ENCODE data around the gene KCTD2. TPM values are rescaled to one million over a fixed set of nuclear protein-coding genes. Genes with fewer than 3 reads are reported as not detected.
"Not testable (repeated sequence)": the region's sequence is repeated elsewhere in the genome, so short reads cannot be mapped to it uniquely, and the experiment has no call there.

Gene KCTD2
- total and polyA plus RNA-seq, 10 donors = 11.0 to 28.4 (median 25.2) TPM

DNA sequence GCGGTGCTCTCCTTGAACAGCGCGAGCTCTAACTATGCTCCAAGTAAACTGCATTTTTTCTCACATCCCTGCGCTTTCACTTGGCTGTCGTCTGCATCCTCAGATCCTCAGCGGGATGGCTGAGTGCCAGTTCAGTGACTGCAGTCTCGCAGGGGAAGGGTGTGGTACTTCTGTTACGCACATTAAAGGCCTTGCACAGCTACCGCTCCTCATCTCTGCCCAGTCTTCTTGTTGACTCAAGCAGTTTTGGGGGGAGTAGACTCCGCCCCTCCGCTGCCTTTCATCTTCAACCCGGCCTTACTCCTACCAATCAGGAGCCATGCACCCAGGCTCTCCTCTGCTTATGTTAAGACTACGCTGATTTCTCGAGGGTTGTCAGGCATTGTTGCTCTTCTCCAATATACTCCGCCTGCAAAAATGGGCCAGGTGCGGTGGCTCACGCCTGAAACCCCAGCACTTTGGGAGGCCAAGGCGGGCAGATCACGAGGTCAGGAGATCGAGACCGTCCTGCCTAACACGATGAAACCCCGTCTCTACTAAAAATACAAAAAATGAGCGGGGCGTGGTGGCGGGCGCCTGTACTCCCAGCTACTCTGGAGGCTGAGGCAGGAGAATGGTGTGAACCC lies 10.3 kb upstream of the KCTD2 start:
- Histone ChIP-seq H3K36me3 (peaks cover 0 to 44% (median 36%) of the 10 kb centered on the region in 6 donors), H3K9me3 (no peaks in the 10 kb centered on the region), H3K27me3 (replicated peaks in 1 of 7) (peaks cover 0 to 3% (median 0%) of the 10 kb centered on the region in 7 donors), H3K4me3 (peak overlapping the region in 2 of 8 donors; percentile 2 to 81), H3K4me1 (peaks cover 28 to 58% (median 47%) of the 10 kb centered on the region in 6 donors), H3K27ac (peak overlapping the region; percentile 16 to 87 (median 84))
- peak; percentile 91 for DNase-seq
- WGBS, 5 donors = 59 to 69% (median 65%) methylated on average over 27 of the region's 27 CpGs
- TF ChIP-seq POLR2AphosphoS5 (IDR thresholded peaks at IDR 0.05) (peak; percentile 21 to 83 (median 75)), POLR2A (IDR thresholded peaks at IDR 0.05) (no peak)
- intact Hi-C loops (cut with DNase I; ENCODE audit: low total_unique reads) = no loop called here

DNA sequence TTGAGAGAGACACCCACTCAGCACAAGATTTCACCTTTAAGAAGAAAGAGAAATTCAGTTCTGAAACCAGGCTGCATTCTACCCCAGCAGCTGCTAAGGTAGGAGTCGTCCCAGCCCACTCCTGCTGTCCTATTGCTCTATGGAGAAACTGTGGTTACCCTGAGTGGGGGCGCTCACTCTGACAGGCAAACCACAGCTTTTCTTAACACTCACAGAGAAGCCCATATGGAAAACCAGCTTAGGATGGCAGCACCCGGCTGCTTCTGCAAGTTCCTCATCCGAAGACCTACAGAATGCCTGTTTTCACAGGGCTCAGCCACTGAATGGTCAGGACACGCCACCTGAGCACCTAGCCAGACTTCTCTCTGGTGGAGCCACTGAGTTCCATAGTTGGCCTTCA lies 7.8 kb upstream of the KCTD2 start:
- Histone ChIP-seq H3K27ac (no peak overlapping the region), H3K27me3 (replicated peaks in 1 of 7) (no peaks in the 10 kb centered on the region), H3K4me1 (peaks cover 13 to 38% (median 24%) of the 10 kb centered on the region in 6 donors), H3K9me3 (no peaks in the 10 kb centered on the region), H3K36me3 (peaks cover 0 to 51% (median 42%) of the 10 kb centered on the region in 6 donors), H3K4me3 (no peak overlapping the region)
- intact Hi-C loops (cut with DNase I; ENCODE audit: low total_unique reads) = no loop called here
- no peak for DNase-seq
- TF ChIP-seq POLR2AphosphoS5 (IDR thresholded peaks at IDR 0.05) (no peak), POLR2A (IDR thresholded peaks at IDR 0.05) (no peak)
- TF ChIP-seq, protein P1, sequence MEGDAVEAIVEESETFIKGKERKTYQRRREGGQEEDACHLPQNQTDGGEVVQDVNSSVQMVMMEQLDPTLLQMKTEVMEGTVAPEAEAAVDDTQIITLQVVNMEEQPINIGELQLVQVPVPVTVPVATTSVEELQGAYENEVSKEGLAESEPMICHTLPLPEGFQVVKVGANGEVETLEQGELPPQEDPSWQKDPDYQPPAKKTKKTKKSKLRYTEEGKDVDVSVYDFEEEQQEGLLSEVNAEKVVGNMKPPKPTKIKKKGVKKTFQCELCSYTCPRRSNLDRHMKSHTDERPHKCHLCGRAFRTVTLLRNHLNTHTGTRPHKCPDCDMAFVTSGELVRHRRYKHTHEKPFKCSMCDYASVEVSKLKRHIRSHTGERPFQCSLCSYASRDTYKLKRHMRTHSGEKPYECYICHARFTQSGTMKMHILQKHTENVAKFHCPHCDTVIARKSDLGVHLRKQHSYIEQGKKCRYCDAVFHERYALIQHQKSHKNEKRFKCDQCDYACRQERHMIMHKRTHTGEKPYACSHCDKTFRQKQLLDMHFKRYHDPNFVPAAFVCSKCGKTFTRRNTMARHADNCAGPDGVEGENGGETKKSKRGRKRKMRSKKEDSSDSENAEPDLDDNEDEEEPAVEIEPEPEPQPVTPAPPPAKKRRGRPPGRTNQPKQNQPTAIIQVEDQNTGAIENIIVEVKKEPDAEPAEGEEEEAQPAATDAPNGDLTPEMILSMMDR (IDR thresholded peaks at IDR 0.05 in 8 of 11, conservative IDR thresholded peaks at IDR 0.05 in 3 of 11) = no peak
- WGBS, 5 donors = 39 to 80% (median 67%) methylated on average over 5 of the region's 5 CpGs

DNA sequence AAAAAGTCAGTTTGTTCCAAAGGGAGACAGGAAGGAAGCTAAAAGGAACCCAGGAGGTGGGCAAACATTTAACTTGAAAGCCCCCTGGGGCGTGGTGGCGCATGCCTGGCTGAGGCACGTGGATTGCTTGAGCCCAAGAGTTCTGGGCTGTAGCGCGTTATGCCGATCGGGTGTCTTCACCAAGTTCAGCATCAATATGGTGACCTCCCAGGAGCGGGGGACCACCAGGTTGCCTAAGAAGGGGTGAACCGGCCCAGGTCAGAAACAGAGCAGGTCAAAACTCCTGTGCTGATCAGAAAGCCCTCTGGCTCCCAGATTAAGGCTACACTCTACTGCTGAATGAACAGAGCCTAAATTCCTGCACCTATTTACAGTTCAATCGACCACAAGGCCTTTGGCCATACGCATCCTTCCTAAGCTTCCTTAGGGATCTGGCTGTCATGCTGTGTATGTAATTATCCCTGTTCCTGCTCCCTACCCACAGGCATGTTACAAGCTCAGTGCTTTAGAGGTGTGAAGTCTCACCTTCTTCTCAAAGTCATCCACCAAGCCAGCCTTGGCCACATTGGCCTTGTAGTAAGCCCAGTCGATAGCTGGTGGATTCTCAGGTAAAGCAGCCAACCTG lies 5.3 kb upstream of the KCTD2 start:
- intact Hi-C loops (cut with DNase I; ENCODE audit: low total_unique reads) = no loop called here
- Histone ChIP-seq H3K27ac (no peak overlapping the region), H3K27me3 (replicated peaks in 1 of 7) (no peaks in the 10 kb centered on the region), H3K4me3 (no peak overlapping the region), H3K9me3 (no peaks in the 10 kb centered on the region), H3K4me1 (peaks cover 0 to 34% (median 13%) of the 10 kb centered on the region in 6 donors), H3K36me3 (peaks cover 0 to 51% (median 42%) of the 10 kb centered on the region in 6 donors)
- no peak for TF ChIP-seq POLR2A (IDR thresholded peaks at IDR 0.05)
- WGBS, 5 donors = 80 to 89% (median 84%) methylated on average over 12 of the region's 12 CpGs
- DNase-seq = no peak

DNA sequence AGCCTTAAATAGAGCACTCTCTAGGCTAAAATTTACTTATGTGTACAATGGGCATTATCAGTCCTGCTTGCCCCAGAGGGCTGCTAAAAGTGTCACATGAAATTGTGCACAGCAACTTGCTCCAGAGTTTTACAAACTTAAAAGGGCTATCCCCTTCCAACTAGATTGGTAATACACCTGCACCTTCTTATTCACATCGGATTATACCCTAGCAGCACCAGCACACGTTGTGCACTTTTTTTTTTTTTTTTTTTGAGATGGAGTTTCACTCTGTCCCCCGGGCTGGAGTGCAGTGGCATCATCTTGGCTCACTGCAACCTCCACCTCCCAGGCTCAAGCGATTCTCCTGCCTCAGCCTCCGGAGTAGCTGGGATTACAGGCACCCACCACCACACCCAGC lies 3.2 kb upstream of the KCTD2 start:
- peaks cover 6 to 39% (median 25%) of the 10 kb centered on the region in 6 donors for H3K4me1 ChIP-seq
- H3K36me3 ChIP-seq = peaks cover 0 to 37% (median 36%) of the 10 kb centered on the region in 6 donors
- H3K4me3 ChIP-seq; H3K9me3 ChIP-seq; H3K27ac ChIP-seq; intact Hi-C loops (cut with DNase I; ENCODE audit: low total_unique reads); H3K27me3 ChIP-seq (replicated peaks in 1 of 7); DNase-seq: not testable (repeated sequence)
- 82 to 87% (median 83%) methylated on average over 5 of the region's 5 CpGs for WGBS, 5 donors

DNA sequence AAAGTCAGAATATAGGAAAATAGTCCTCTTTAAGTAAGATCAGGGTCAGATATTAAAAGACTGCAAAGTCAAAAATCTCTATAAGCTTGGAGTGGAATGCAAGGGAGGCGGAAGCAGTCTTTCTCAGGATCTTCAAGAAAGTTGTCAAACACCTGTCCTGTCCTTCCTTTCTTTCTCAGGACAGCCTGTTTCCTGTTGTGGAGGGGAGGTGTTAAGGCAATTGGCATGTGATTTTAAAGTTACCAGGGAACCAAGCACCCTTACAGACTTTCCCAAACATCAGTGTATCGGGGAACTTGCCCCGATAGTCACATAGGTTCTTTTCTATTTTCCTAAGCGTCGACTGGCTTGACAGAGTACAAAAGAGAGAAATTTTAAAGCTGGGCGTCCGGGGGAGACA lies 2.3 kb upstream of the KCTD2 start:
- WGBS, 5 donors = 74 to 88% (median 86%) methylated on average over 7 of the region's 7 CpGs
- Histone ChIP-seq H3K36me3 (peaks cover 0 to 33% (median 27%) of the 10 kb centered on the region in 6 donors), H3K27ac (no peak overlapping the region), H3K4me1 (peaks cover 6 to 49% (median 32%) of the 10 kb centered on the region in 6 donors), H3K9me3 (no peaks in the 10 kb centered on the region), H3K27me3 (replicated peaks in 1 of 7) (no peaks in the 10 kb centered on the region), H3K4me3 (no peak overlapping the region)
- TF ChIP-seq POLR2A (IDR thresholded peaks at IDR 0.05) (no peak), POLR2AphosphoS5 (IDR thresholded peaks at IDR 0.05) (no peak)
- TF ChIP-seq, protein P1 (IDR thresholded peaks at IDR 0.05 in 8 of 11, conservative IDR thresholded peaks at IDR 0.05 in 3 of 11) = no peak
- DNase-seq = no peak
- intact Hi-C loops (cut with DNase I; ENCODE audit: low total_unique reads) = no loop called here

DNA sequence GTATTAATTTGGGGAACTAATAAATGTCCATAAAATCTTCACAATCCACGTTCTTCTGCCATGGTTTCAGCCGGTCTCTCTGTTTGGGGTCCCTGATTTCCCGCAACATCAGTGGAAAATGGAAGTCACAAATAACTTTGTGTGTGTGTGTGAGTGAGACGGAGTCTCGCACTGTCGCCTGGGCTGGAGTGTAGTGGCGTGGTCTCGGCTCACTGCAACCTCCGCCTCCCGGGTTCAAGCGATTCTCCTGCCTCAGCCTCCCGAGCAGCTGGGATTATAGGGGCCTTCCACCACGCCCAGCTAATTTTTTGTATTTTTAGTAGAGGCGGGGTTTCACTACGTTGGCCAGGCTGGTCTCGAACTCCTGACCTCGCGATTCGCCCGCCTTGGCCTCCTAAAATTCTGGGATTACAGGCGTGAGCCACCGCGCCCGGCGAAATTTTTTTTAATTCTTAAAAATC lies 1.0 kb upstream of the KCTD2 start:
- 19 to 27% (median 21%) methylated on average over 25 of the region's 25 CpGs for WGBS, 5 donors
- intact Hi-C loops (cut with DNase I; ENCODE audit: low total_unique reads); H3K27me3 ChIP-seq (replicated peaks in 1 of 7); H3K9me3 ChIP-seq; DNase-seq: not testable (repeated sequence)
- H3K27ac ChIP-seq = peak overlapping the region; percentile 78 to 98 (median 95)
- H3K4me1 ChIP-seq = peaks cover 6 to 57% (median 33%) of the 10 kb centered on the region in 6 donors
- peak overlapping the region; percentile 74 to 98 (median 92) for H3K4me3 ChIP-seq
- H3K36me3 ChIP-seq = peaks cover 0 to 33% (median 23%) of the 10 kb centered on the region in 6 donors

All from spleen (tissue), 11 donors.